ENCODE results near the gene NFIA.

DNA sequence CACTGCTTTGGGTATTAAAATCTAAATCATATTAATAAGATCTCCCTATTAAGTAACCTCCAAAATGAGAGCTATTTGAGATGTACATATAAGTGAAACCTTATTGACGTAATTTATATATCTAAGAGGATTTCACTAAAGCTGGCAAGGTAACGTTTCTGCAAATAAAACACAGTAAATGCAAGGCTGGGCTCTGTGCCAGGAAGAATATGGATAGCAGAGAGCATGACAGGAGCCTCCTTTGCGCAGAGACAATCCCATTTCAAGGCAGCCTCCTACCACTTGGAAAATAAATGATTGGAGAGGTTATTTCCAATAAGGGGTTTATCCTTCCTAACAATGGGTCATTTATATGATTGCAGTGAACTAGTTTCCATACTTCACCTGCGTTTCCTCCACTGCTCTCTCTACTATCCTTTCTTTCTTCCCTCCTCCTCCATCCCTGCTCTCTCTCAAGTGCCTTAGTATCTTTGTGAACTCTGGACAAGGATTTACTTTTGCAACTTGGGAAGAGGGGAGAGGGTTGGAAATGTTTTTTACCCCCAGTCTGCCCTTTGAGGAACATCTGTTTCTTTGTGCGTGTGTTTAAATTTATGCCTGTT is 3.0 kb upstream of the NFIA start:
- TF ChIP-seq POLR2A (IDR thresholded peaks at IDR 0.05): no peak
- TF ChIP-seq, protein P1, sequence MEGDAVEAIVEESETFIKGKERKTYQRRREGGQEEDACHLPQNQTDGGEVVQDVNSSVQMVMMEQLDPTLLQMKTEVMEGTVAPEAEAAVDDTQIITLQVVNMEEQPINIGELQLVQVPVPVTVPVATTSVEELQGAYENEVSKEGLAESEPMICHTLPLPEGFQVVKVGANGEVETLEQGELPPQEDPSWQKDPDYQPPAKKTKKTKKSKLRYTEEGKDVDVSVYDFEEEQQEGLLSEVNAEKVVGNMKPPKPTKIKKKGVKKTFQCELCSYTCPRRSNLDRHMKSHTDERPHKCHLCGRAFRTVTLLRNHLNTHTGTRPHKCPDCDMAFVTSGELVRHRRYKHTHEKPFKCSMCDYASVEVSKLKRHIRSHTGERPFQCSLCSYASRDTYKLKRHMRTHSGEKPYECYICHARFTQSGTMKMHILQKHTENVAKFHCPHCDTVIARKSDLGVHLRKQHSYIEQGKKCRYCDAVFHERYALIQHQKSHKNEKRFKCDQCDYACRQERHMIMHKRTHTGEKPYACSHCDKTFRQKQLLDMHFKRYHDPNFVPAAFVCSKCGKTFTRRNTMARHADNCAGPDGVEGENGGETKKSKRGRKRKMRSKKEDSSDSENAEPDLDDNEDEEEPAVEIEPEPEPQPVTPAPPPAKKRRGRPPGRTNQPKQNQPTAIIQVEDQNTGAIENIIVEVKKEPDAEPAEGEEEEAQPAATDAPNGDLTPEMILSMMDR (IDR thresholded peaks at IDR 0.05): no peak
- no peak for TF ChIP-seq POLR2AphosphoS5 (IDR thresholded peaks at IDR 0.05)

Measured in prostate gland (tissue), 2 donors.